T47D (cell line): ENCODE results near the gene STAT5B.
"Not testable (repeated sequence)": the region's sequence is repeated elsewhere in the genome, so short reads cannot be mapped to it uniquely, and the experiment has no call there.

ENCODE experiments used
- DNase-seq, 2 experiments: peaks; one replicate each; pipeline versions ENCODE4 v3.0.0 to v3.0.0-alpha.2; 2011 to 2012; ENCODE audit warnings: low read depth in 1 of 2, low spot score in 1 of 2
- JUND ChIP-seq: IDR thresholded peaks from 2 replicates; pipeline ENCODE4 v1.6.1; 2012; ENCODE audit warnings: low read depth
- in situ Hi-C: cut with HindIII; loops from 2 replicates; pipeline ENCODE4 v1.10.0; 2016; ENCODE audit warnings: low sequenced_read_pairs, low pct_unique_long_range_greater_than_20kb

Gene STAT5B

DNA sequence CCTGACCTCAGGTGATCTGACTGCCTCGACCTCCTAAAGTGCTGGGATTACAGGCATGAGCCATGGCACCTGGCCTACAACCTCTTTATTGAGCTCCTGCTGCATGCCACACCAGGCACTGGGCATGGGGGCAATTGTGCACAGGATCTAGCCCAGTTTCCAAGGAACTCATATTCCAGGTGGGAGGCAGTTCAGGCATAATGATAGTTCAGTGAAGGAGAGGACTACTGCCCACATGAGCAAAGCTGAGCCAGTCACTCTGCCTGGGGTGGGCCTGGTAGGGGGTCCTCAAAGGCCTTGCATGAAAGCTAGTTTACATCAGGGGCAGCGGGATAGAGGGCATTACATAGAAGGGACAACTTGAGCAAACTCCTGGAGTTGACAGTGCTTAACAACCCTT is 88.4 kb downstream of the STAT5B start:
- TF ChIP-seq JUND: no peak
- in situ Hi-C loops: no loop called here
- no peak for DNase-seq

DNA sequence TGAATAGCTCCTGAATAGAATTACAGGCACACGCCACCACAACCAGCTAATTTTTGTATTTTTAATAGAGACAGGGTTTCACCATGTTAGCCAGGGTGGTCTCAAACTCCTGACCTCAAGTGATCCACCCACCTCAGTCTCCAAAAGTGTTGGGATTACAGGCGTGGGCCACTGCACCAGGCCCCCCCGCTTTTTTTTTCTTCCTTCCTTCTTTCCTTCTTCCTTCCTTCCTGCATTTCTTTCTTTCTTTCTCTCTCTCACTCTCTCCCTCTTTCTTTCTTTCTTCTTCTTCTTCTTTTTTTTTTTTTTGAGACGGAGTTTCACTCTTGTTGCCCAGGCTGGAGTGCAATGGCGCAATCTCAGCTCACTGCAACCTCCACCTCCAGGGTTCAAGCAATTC is 90.0 kb downstream of the STAT5B start:
- DNase-seq, in situ Hi-C loops: not testable (repeated sequence)

DNA sequence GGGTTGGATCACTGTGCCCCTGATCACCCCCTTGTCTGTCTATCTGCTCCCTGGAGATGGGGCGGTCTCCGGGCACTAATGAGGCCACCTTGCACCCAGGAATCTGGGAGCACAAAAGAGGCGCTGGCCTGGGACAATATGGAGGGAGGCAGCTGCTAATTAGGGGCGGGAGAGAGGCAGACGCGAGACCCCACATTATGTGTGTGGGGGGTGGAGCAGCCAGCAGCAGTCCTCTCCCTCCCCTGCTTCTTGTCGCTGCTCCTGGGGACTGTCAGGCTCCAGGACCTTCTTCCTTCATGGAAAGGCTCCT is 90.6 kb downstream of the STAT5B start:
- no peak for DNase-seq
- TF ChIP-seq JUND: no peak
- in situ Hi-C loops: no loop called here

DNA sequence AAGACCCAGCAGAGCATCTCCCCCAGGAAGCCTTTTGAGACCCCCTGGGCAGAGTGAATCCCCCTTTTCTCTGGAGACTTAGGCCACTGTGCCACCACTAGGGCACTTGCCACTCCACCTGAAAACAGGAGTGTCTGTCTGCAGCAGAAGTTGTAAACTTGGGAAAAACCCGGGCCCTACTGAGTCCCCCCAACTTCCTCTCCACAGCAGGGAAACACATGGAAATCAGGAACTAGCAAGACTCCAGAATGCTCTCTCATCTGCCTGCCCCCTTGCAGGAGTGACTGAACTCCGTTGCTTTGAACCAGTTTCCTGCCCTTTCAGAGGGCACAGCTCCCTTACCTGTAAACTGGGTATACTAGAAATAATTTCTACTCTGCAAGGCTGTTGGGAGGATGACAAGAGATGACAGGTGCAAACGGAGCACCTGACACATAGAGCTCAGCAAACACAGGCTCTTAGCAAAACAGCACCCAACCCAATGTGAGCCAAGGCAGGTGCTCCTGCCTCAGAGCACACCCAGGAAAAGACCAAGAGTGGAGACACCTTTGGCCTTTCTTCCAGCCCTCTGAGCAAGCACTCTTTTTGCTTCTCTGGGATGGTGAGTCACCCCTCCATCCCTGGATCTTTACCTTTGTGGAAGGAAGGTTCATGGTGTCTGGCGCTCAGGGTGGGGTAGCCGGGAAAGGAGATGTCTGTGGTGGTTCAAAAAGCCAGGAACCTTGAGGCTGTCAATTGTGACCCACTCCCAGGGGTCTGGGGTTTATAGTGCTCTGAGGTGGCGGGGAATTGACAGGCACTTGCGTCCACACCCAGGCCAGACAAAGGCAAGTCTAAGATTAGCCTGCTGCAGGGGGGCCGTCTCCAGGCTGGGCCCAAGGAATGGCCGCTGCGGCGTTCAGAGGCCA is 91.2 kb downstream of the STAT5B start, which contains the start of gene HCRT:
Gene HCRT (minus strand): TSS at position 740 of the 908 bp plus-strand sequence. CDS start 87 bp downstream, at position 653.
- no peak for DNase-seq
- in situ Hi-C loops: no loop called here
- no peak for TF ChIP-seq JUND

DNA sequence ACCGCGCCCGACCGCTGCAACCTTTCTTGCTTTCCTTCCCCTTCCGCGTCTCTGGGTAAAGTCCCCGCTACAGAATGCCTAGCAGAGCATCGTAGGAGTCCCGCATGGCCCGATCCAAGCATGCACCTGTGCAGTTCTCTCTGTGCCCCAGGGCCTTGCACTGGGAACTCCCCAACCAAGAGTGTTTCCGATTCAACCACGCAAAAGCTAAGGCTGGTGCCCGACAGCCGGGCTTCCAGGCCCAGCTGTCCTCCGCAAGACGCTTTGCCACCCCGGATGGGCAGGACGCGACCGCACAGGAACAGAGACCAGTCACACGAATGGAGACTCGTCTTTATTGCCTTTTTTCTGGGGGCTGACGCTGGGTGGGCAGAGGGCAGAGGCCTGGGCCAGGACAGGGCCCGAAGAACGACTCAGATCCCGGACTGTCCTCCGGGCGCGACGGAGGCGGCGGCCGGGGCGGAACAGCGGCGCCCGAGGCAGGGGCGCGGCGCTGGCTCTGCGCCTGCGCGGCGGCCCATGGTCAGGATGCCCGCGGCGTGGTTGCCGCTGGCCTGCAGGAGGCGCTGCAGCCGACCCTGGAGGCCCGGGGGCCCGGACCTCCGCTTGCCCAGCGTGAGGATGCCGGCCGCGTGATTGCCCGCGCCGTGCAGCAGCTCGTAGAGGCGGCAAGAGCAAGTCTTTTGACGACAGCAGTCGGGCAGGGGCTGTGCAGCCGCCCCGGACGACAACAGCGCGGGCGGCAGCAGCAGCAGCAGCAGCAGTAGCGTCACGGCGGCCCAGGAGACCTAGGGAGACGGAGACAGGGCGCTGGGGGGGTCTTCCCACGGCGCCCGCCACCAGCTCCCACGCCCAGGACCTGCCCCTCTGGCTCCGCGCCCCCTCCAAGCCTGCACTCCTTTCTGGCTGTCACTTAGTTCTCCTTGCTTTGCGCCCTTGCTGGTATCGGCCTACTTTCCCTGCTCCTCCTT is 92.2 kb downstream of the STAT5B start:
- no peak for TF ChIP-seq JUND
- in situ Hi-C loops: no loop called here

DNA sequence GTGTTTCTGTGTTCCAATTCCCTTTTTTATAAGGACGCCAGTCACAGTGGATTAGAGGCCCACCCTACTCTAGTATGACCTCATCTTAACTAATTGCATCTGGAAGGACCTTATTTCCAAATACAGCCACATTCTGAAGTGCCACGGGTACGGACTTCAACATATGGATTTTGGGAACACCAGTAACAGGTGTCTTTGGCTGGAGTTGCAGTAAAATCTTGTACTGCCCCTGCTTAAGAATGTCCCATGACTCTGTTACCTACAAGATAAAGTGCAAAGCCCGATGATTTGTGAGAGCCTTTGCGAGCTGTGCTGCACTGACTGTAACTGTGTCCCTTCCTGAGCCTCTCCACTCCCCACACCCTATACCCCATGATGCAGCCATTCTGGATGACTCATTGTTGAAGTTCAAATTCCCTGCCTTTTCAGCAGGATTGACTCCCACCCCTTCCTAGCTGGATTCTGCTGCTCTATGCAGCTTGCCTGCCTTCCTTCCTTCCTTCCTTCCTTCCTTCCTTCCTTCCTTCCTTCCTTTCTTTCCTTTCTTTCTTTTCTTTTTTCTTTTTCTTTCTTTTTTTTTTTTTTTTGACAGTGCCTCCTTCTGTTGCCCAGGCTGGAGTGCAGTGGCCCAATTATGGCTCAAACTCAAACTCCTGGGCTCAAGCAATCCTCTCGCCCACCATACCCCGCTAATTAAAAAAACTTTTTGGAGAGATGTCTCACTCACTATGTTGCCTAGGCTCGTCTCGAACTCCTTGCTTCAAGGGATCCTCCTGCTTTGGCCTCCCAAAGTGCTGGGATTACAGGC is 93.1 kb downstream of the STAT5B start:
- no peak for DNase-seq
- in situ Hi-C loops: no loop called here
- TF ChIP-seq JUND: no peak

More for the DNA sequence above, 92.2 kb downstream of the STAT5B start:
- peak in 1 of 2 experiments; percentile 53 for DNase-seq

DNA sequence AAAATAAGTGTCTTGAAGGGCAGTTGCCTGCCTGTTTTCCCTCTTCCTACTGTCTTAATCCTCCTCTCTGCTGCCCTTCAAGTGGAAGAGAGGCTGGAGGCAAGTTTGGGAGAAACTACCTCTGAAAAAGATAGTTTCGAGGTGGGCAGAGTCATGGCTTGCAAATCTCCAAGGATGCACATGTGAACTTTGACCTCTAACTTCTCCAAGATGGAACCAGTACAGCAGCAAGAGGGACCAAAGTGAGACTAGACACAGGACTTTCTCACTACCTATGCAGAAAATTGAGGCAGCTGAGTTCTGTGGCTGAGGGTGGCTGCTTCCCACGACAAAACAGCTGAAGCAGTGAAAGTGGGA is 94.4 kb downstream of the STAT5B start:
- TF ChIP-seq JUND: no peak
- DNase-seq: no peak
- in situ Hi-C loops: no loop called here

DNA sequence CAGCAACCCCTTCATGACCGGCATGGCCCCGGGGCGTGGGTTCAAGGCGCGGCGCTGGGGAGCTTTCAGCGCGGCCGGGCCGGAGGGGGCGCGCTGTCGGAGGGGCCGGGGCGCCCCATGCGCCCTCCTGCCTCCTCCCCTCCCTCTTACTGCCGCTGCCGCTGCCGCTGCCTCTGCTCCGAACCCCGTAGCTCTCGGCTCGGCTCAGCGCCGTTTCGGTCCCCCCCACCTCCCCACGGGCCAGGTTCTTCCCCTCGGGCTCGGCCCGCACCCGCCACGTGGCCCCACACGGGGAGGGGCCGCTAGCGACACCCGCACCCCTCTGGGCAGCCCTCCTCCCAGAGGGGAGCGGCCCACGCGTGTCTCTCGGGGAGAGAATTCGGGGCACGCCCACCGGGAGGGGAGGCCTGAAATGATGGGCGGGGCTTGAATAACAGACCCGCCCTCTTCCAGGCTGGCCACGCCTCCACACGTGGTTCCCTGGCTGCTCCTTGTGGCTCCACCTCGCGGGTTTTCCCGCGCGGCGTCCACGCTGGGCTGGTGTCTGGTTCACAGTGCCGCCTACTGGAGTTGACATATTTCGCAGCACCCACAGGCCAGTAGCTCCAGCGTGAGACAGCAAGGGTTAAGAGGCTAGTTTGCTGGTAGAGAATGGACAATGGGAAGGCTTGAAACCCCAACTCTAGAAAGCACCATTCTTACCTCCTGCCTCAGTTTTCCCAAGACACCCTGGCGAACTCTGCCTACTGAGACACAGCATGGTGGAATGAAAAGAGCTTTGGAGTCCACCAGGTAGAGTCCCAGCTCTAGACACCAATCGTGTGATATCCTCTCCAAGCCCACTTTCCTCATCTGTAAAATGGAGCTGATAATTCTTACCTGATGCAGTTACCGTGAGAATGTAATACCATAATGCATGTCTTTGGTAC is 95.0 kb downstream of the STAT5B start, which contains the start of gene KCNH4:
Gene KCNH4 (minus strand): TSS at position 221 of the 929 bp plus-strand sequence. CDS start 197 bp downstream, at position 24.
- no peak for TF ChIP-seq JUND
- peak; percentile 64 to 93 for DNase-seq
- in situ Hi-C loops: no loop called here

DNA sequence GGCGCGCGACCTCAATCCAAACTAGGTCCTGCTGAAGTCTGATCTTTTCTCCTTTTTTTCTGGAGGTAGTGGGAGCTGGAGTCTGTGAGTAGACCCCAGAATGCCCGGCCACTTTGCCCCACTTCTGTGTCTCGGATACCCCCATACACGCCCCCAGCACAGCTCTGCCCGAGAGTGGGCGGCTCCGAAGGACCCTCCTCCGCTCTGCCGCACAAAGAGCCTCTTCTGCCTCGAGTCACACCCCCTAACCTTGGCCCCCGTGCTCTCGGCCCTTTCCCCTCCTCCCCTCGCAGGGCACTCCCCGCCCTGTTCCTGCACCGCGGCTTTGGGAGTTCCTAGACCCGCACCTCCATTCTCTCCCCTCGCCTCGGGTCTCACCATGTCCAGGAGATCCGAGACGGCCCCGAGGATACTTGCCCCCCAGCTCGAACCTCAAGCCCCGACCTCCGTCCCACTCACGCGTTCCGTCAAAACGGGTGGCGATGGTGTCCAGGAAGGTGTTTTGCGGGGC is 95.7 kb downstream of the STAT5B start:
- no peak for DNase-seq
- in situ Hi-C loops: no loop called here
- TF ChIP-seq JUND: no peak

DNA sequence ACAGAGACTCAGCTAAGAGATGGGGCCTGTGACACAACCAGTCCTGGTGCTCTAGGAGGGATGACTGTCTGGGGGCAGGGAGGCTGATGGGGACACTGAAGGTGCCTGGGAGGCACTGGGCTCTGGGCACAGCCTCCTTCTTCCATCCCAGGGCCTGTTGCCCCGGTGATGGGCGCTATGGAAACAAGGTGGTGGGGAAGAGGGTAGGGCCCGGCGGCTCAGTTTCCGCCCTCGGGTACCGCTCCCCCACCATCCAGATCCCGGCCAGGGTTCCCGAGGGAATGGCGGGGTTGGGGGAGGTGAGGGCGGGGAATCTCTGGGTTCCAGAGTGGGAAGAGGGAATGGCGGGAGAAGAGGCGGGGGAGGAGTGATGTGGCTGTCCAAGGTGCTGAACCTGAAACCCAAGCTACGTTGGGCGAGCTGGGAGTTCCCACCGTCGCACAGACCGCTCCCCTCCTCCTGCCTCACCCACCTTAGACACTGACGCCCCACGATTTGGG is 96.2 kb downstream of the STAT5B start:
- TF ChIP-seq JUND: no peak
- in situ Hi-C loops: no loop called here
- peak; percentile 80 to 88 for DNase-seq

DNA sequence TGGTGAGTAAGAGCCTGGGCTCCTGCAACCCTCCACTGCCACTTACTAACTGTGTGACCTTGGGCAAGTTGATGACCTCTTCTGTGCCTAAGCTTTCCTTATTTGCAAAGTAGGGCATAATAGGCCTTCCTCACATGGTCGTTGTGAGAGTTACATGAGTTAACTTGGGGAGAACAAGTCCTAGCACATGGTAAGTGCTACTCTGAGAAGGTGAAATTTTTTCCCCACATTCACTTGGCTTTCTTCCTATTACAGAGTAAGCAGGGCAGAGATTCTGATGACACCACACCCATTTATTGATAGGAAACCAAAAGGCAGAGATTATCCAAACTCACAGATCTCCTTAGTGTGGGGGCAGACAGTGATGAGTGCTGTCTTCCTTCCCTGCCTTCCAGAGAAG is 96.9 kb downstream of the STAT5B start:
- TF ChIP-seq JUND: no peak
- DNase-seq: no peak
- in situ Hi-C loops: no loop called here
